ENCODE results near the gene CHKA. TPM values are rescaled to one million over a fixed set of nuclear protein-coding genes. Genes with fewer than 3 reads are reported as not detected.
A peak's percentile ranks its signal among the peaks of the same experiment; 100 is the strongest.

The CHKA gene
- polyA plus RNA-seq, 1 of the 3 experiments (the other 2 are of a cell fraction) = 12.3 TPM

GRCh38 chr11:68004551-68005335 lies 116.4 kb downstream of the CHKA start:
- no peaks in the 10 kb centered on the region for H4K20me1 ChIP-seq (ENCODE audit: insufficient read depth)
- no peak overlapping the region for H3K27ac ChIP-seq (ENCODE audit: low read depth in 2 of 2, low read length in 1 of 2)
- H3K79me2 ChIP-seq (ENCODE audit: insufficient read depth) = no peaks in the 10 kb centered on the region
- H3K27me3 ChIP-seq (ENCODE audit: insufficient read depth) = no peaks in the 10 kb centered on the region
- peak overlapping the region; percentile 55 for H3K9ac ChIP-seq
- peak overlapping the region; percentile 77 for H3K4me2 ChIP-seq
- H3K9me2 ChIP-seq = no peaks in the 10 kb centered on the region
- whole genome bisulfite sequencing (ENCODE audit: low lambda C conversion rate) = 74% methylated on average over 12 of the region's 14 CpGs
- H3K4me1 ChIP-seq (ENCODE audit: control insufficient read depth in 1 of 2, insufficient read depth in 2 of 2, low read depth in 1 of 2, low read length in 1 of 2) = peaks cover 0 to 14% of the 10 kb centered on the region in 2 experiments; a peak in 1 of 4 replicates
- H3K4me3 ChIP-seq (ENCODE audit: low read depth in 2 of 2, low read length in 1 of 2) = peak overlapping the region; percentile 62 to 68
- DNase-seq = no peak
- peaks cover 7% of the 10 kb centered on the region for H3F3A ChIP-seq (replicated peaks; ENCODE audit: insufficient read depth)
- ChIA-PET POLR2A (no interaction called here), CTCF (interaction anchor here (1.1 to 2.0 kb wide), 3 partner anchors 11 to 313 kb away, joined by 3 to 7 read pairs (median 4); no protein-coding TSS in a partner anchor)
- H3K36me3 ChIP-seq (replicated peaks in 1 of 2; ENCODE audit: control insufficient read depth in 1 of 2, insufficient read depth in 2 of 2, low read length in 1 of 2) = no peaks in the 10 kb centered on the region
- H3K9me3 ChIP-seq = no peaks in the 10 kb centered on the region
- TF ChIP-seq EP300 (IDR thresholded peaks at IDR 0.05; ENCODE audit: borderline replicate concordance in 1 of 2, low read depth in 1 of 2, low read length in 1 of 2) (no peak), GATA2 (CRISPR knock-in tag; IDR thresholded peaks at IDR 0.05) (no peak), RAD21 (IDR thresholded peaks at IDR 0.05; ENCODE audit: low read length) (no peak), USF1 (IDR thresholded peaks at IDR 0.05; ENCODE audit: borderline replicate concordance, low read depth) (no peak), NRF1 (IDR thresholded peaks at IDR 0.05; ENCODE audit: low read depth, low read length) (no peak), PBX3 (IDR thresholded peaks at IDR 0.05) (no peak), NFIC (IDR thresholded peaks at IDR 0.05; ENCODE audit: borderline replicate concordance) (no peak), ELF1 (IDR thresholded peaks at IDR 0.05) (no peak), CTCF (IDR thresholded peaks at IDR 0.05) (no peak), JUND (IDR thresholded peaks at IDR 0.05) (no peak), FOSL2 (IDR thresholded peaks at IDR 0.05; ENCODE audit: borderline replicate concordance, low read depth) (no peak), USF2 (IDR thresholded peaks at IDR 0.05; ENCODE audit: borderline replicate concordance, low read depth, low read length) (no peak), ZBTB33 (IDR thresholded peaks at IDR 0.05; ENCODE audit: borderline replicate concordance, low read depth) (no peak)
- peak overlapping the region; percentile 80; the same call in 1 of the 2 replicates for H2AFZ ChIP-seq (ENCODE audit: low read depth)

All from SK-N-SH (cell line).